Measurements from ENCODE around the gene NGDN. TPM values are rescaled to one million over a fixed set of nuclear protein-coding genes. Genes with fewer than 3 reads are reported as not detected.

Gene NGDN
- total and polyA plus RNA-seq, 4 donors, result 18.2 to 26.9 (median 22.9) TPM

- H3K4me1 ChIP-seq (ENCODE audit: control insufficient read depth in 4 of 4, insufficient read depth in 4 of 4, low read length in 3 of 4), result no peaks in the 10 kb centered on the region
- no peak overlapping the region for H3K27ac ChIP-seq (ENCODE audit: low read depth in 1 of 2, low read length in 2 of 2)
- no peak for TF ChIP-seq ZBTB33 (IDR thresholded peaks at IDR 0.05)
- TF ChIP-seq YY1 (IDR thresholded peaks at IDR 0.05), result no peak
- no peak for TF ChIP-seq REST (IDR thresholded peaks at IDR 0.05)
- no peak for TF ChIP-seq CTCF (IDR thresholded peaks at IDR 0.05; ENCODE audit: low read depth, low read length, missing input control)
- no peak for TF ChIP-seq NR2F2 (IDR thresholded peaks at IDR 0.05)
- no peak for TF ChIP-seq HNF4G (IDR thresholded peaks at IDR 0.05)
- no peak for TF ChIP-seq FOXA1 (IDR thresholded peaks at IDR 0.05)
- no peak for TF ChIP-seq TAF1 (conservative IDR thresholded peaks at IDR 0.05)
- no peak for TF ChIP-seq HNF4A (conservative IDR thresholded peaks at IDR 0.05)
- TF ChIP-seq JUND (IDR thresholded peaks at IDR 0.05), result no peak
- TF ChIP-seq RAD21 (IDR thresholded peaks at IDR 0.05), result no peak
- no peaks in the 10 kb centered on the region for H3K9me3 ChIP-seq (ENCODE audit: control insufficient read depth in 4 of 4, low read length in 3 of 4)
- DNase-seq (ENCODE audit: low spot score), result no peak
- WGBS, result 80% methylated on average over 8 of the region's 8 CpGs
- H3K9ac ChIP-seq (ENCODE audit: low read depth in 1 of 2, low read length in 2 of 2), result no peak overlapping the region
- no peak overlapping the region for H3K4me3 ChIP-seq (ENCODE audit: low read depth in 1 of 3, low read length in 3 of 3)
- no peaks in the 10 kb centered on the region for H3K36me3 ChIP-seq (ENCODE audit: control insufficient read depth in 4 of 4, insufficient read depth in 3 of 4, low read depth in 1 of 4, low read length in 3 of 4)
- H3K27me3 ChIP-seq (ENCODE audit: control insufficient read depth in 4 of 4, insufficient read depth in 4 of 4, low read length in 3 of 4), result no peaks in the 10 kb centered on the region
These were observed 34.8 kb upstream of the NGDN start for GRCh38 chr14:23434488-23435222.

- H3K9me3 ChIP-seq (ENCODE audit: control insufficient read depth in 4 of 4, low read length in 3 of 4), result no peaks in the 10 kb centered on the region
- no peak for DNase-seq (ENCODE audit: low spot score)
- no peak within 1 kb of the TSS for H3K27ac ChIP-seq (ENCODE audit: low read depth in 1 of 2, low read length in 2 of 2)
- H3K36me3 ChIP-seq (ENCODE audit: control insufficient read depth in 4 of 4, insufficient read depth in 3 of 4, low read depth in 1 of 4, low read length in 3 of 4), result no peaks in the 10 kb centered on the region
- no peak within 1 kb of the TSS for H3K9ac ChIP-seq (ENCODE audit: low read depth in 1 of 2, low read length in 2 of 2)
- WGBS, result 55% methylated on average over 10 of the region's 10 CpGs
- no peaks in the 10 kb centered on the region for H3K27me3 ChIP-seq (ENCODE audit: control insufficient read depth in 4 of 4, insufficient read depth in 4 of 4, low read length in 3 of 4)
- H3K4me3 ChIP-seq (ENCODE audit: low read depth in 1 of 3, low read length in 3 of 3), result no peak within 1 kb of the TSS
- H3K4me1 ChIP-seq (ENCODE audit: control insufficient read depth in 4 of 4, insufficient read depth in 4 of 4, low read length in 3 of 4), result no peaks in the 10 kb centered on the region
- TF ChIP-seq JUND (IDR thresholded peaks at IDR 0.05), result no peak
- TF ChIP-seq FOXA1 (IDR thresholded peaks at IDR 0.05), result no peak
- no peak for TF ChIP-seq GABPA (IDR thresholded peaks at IDR 0.05 in 1 of 2, conservative IDR thresholded peaks at IDR 0.05 in 1 of 2)
- no peak for TF ChIP-seq TAF1 (conservative IDR thresholded peaks at IDR 0.05)
- TF ChIP-seq FOXA2 (IDR thresholded peaks at IDR 0.05), result no peak
- TF ChIP-seq MAX (IDR thresholded peaks at IDR 0.05), result no peak
- TF ChIP-seq SP1 (IDR thresholded peaks at IDR 0.05), result no peak
- TF ChIP-seq HNF4A (conservative IDR thresholded peaks at IDR 0.05), result no peak
- no peak for TF ChIP-seq HNF4G (IDR thresholded peaks at IDR 0.05)
- no peak for TF ChIP-seq ATF3 (IDR thresholded peaks at IDR 0.05)
- no peak for TF ChIP-seq NR2F2 (IDR thresholded peaks at IDR 0.05)
- TF ChIP-seq EGR1 (IDR thresholded peaks at IDR 0.05; ENCODE audit: low read depth in 2 of 2), result no peak
- no peak for TF ChIP-seq RAD21 (IDR thresholded peaks at IDR 0.05)
- TF ChIP-seq ZBTB33 (IDR thresholded peaks at IDR 0.05), result no peak
These were observed 33.8 kb upstream of the NGDN start, which contains the start of gene MYH7 for GRCh38 chr14:23435543-23436326. MYH7 (minus strand) TSS chr14:23435660; CDS start chr14:23433732, 1,928 bp downstream.

Data from liver (tissue), 9 donors.